ENCODE results near the gene HOXD8. TPM values are rescaled to one million over a fixed set of nuclear protein-coding genes. Genes with fewer than 3 reads are reported as not detected.

The HOXD8 gene
- total RNA-seq, 4 donors from 2014 or later = 1.4 to 6.0 (median 2.6) TPM

DNA sequence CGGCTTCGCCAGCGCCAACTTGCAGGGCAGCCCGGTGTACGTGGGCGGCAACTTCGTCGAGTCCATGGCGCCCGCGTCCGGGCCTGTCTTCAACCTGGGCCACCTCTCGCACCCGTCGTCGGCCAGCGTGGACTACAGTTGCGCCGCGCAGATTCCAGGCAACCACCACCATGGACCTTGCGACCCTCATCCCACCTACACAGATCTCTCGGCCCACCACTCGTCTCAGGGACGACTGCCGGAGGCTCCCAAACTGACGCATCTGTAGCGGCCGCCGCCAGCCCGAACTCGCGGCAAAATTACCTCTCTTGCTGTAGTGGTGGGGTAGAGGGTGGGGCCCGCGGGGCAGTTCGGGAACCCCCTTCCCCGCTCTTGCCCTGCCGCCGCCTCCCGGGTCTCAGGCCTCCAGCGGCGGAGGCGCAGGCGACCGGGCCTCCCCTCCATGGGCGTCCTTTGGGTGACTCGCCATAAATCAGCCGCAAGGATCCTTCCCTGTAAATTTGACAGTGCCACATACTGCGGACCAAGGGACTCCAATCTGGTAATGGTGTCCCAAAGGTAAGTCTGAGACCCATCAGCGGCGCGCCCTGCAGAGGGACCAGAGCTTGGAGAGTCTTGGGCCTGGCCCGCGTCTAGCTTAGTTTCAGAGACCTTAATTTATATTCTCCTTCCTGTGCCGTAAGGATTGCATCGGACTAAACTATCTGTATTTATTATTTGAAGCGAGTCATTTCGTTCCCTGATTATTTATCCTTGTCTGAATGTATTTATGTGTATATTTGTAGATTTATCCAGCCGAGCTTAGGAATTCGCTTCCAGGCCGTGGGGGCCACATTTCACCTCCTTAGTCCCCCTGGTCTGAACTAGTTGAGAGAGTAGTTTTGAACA lies 42.7 kb downstream of the HOXD8 start:
- H3K4me3 ChIP-seq = no peak overlapping the region
- DNase-seq (ENCODE audit: low spot score in 2 of 2) = no peak
- no peaks in the 10 kb centered on the region for H3K36me3 ChIP-seq
- H3K27me3 ChIP-seq = peaks cover 95% of the 10 kb centered on the region
- H3K4me1 ChIP-seq = peaks cover 13% of the 10 kb centered on the region
- H3K27ac ChIP-seq = no peak overlapping the region
- TF ChIP-seq EP300 (IDR thresholded peaks at IDR 0.05) (no peak), POLR2A (IDR thresholded peaks at IDR 0.05) (no peak), POLR2AphosphoS5 (IDR thresholded peaks at IDR 0.05) (no peak)
- TF ChIP-seq, protein P1, sequence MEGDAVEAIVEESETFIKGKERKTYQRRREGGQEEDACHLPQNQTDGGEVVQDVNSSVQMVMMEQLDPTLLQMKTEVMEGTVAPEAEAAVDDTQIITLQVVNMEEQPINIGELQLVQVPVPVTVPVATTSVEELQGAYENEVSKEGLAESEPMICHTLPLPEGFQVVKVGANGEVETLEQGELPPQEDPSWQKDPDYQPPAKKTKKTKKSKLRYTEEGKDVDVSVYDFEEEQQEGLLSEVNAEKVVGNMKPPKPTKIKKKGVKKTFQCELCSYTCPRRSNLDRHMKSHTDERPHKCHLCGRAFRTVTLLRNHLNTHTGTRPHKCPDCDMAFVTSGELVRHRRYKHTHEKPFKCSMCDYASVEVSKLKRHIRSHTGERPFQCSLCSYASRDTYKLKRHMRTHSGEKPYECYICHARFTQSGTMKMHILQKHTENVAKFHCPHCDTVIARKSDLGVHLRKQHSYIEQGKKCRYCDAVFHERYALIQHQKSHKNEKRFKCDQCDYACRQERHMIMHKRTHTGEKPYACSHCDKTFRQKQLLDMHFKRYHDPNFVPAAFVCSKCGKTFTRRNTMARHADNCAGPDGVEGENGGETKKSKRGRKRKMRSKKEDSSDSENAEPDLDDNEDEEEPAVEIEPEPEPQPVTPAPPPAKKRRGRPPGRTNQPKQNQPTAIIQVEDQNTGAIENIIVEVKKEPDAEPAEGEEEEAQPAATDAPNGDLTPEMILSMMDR (IDR thresholded peaks at IDR 0.05) = no peak
- WGBS = 64% methylated on average over 36 of the region's 60 CpGs
- H3K9me3 ChIP-seq = no peaks in the 10 kb centered on the region

DNA sequence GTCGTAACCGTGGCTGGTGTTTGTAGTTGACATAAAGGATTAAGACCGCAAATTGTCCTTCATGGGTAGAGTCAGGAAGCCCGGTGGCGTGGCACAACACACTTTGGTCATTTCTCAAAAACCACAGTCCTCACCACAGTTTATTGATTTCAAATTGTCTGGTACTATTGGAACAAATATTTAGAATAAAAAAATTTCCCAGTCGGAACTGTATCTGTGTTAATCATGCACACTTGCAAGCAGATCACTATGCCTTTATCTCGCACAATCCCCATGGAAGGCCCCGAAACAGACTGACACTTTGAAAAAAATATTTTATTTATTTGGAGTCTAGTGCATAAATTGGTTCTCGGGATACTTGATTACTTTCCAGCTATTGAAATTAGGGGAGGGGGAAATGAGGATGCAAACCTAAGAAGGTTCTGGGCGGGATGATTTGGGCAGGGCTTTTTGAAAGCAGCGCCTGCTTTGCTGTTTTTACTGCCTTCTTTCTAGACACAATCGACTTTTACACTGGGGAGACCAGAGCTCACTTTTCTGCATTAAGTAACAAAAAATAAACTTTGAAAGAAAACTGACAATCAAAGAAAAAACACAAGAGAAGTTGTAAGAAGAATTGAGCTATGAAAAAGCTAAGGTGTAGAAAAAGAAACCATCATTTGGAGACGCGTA lies 43.5 kb downstream of the HOXD8 start:
- 62% methylated on average over 14 of the region's 14 CpGs for WGBS
- Histone ChIP-seq H3K9me3 (no peaks in the 10 kb centered on the region), H3K36me3 (no peaks in the 10 kb centered on the region), H3K27ac (no peak overlapping the region), H3K4me3 (no peak overlapping the region), H3K4me1 (peaks cover 17% of the 10 kb centered on the region), H3K27me3 (peaks cover 95% of the 10 kb centered on the region)
- no peak for DNase-seq (ENCODE audit: low spot score in 2 of 2)
- TF ChIP-seq, protein P1 (IDR thresholded peaks at IDR 0.05) = no peak
- no peak for TF ChIP-seq EP300 (IDR thresholded peaks at IDR 0.05)
- TF ChIP-seq POLR2AphosphoS5 (IDR thresholded peaks at IDR 0.05) = no peak
- no peak for TF ChIP-seq POLR2A (IDR thresholded peaks at IDR 0.05)

DNA sequence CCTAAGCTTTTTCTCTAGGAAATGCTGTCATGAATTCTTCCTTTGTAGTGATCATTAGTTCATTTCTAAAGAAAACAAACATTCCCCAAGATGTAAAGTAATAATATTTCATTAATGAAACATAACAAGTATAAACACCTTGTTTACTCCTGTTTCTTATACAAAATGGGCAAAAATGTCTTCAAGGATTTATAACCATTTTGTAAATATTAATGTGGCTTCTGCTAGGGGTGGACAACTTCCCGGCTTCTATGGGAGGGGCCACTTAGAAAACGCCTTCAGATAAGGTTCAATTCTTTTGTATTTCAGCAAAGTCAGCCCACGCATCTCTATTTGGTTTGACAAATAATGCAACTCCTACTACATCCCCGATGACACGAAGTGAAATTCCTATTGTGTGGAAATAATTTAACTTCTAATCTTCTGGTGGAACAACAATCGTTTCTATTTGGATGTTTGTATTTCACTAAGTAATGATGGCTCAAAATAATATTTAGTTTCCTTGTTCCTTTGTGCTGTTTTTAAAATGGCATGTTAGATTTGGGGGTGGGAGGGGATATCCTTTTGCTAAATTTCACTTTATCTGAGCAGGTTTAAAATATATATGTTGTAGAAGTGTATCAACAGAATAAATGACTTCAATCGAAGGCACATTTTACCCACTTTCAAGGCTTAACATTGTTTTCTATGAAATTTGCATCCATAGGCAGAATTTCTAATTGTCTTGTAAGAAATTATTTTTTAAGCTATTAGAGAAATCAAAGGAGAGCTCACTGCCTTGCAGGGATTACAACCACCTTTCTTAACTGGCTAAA lies 44.3 kb downstream of the HOXD8 start:
- WGBS = 42% methylated on average over 7 of the region's 7 CpGs
- Histone ChIP-seq H3K27ac (no peak overlapping the region), H3K4me1 (peaks cover 24% of the 10 kb centered on the region), H3K27me3 (peaks cover 95% of the 10 kb centered on the region), H3K4me3 (no peak overlapping the region), H3K9me3 (no peaks in the 10 kb centered on the region), H3K36me3 (no peaks in the 10 kb centered on the region)
- DNase-seq (ENCODE audit: low spot score in 2 of 2) = no peak
- no peak for TF ChIP-seq EP300 (IDR thresholded peaks at IDR 0.05)
- TF ChIP-seq POLR2A (IDR thresholded peaks at IDR 0.05) = no peak
- TF ChIP-seq POLR2AphosphoS5 (IDR thresholded peaks at IDR 0.05) = no peak
- TF ChIP-seq, protein P1 (IDR thresholded peaks at IDR 0.05) = no peak

DNA sequence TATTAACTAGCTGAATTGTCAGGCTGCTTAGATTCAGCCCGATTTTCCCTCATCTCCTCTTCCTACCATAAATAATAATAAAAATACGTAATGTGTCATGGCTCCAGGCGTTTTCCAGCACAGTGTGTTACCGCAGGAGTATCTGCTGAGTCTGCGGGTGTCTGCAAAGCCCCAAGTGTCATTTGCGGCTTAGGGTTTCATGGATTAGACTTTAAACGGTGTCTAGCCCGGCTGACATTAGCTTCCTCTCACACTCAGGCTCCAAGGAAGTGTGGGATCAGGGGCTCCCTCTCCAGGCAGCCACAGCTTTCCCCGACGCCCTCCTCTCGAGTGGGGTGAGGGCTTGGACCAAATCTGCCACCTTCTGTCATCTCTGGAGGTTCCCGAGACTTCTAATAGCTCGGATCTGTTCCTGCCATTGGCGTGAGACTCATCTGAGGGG lies 44.9 kb downstream of the HOXD8 start:
- peaks cover 95% of the 10 kb centered on the region for H3K27me3 ChIP-seq
- H3K4me3 ChIP-seq = no peak overlapping the region
- WGBS = 34% methylated on average over 13 of the region's 14 CpGs

More for the DNA sequence above, 44.9 kb downstream of the HOXD8 start:
- Histone ChIP-seq H3K9me3 (no peaks in the 10 kb centered on the region), H3K36me3 (no peaks in the 10 kb centered on the region), H3K27ac (no peak overlapping the region), H3K4me1 (peaks cover 25% of the 10 kb centered on the region)
- TF ChIP-seq POLR2A (IDR thresholded peaks at IDR 0.05) (no peak), EP300 (IDR thresholded peaks at IDR 0.05) (no peak), POLR2AphosphoS5 (IDR thresholded peaks at IDR 0.05) (no peak)
- TF ChIP-seq, protein P1 (IDR thresholded peaks at IDR 0.05) = no peak
- DNase-seq (ENCODE audit: low spot score in 2 of 2) = no peak

Measured in suprapubic skin (tissue), 4 donors.